C4-2B (cell line): Measurements from ENCODE around the gene PA2G4.

Experiments used
- CTCF ChIP-seq: fragments of 450-650 bp; conservative IDR thresholded peaks from 2 replicates; pipeline ENCODE4 v1.5.1; 2017; ENCODE audit warnings: mild to moderate bottlenecking
- ZFX ChIP-seq: fragments of 450-650 bp; IDR thresholded peaks from 2 replicates; pipeline ENCODE4 v1.6.1; 2017

GRCh38 chr12:56107242-56107641 is 2.9 kb downstream of the PA2G4 start:
- no peak for TF ChIP-seq CTCF
- no peak for TF ChIP-seq ZFX
